SK-N-SH treated with all-trans-retinoic acid at 6 μM for 48 hours (cell line): ENCODE results near the gene CCDC34.

ENCODE experiments used
- ATAC-seq: fragments of 200-7000 bp; cut with Tn5 transposase; 3 replicates; pipeline ENCODE4 v1.9.1; 2020; ENCODE audit warnings: mild to moderate bottlenecking, moderate library complexity
- BACH2 ChIP-seq: fragments of 250-450 bp; sonication (Bioruptor Pico); IDR thresholded peaks from 2 replicates; pipeline ENCODE4 v1.9.0; 2021; ENCODE audit warnings: mild to moderate bottlenecking, borderline replicate concordance
- CSDC2 ChIP-seq: fragments of 250-450 bp; sonication (Bioruptor Pico); IDR thresholded peaks from 2 replicates; pipeline ENCODE4 v1.5.0; 2020; ENCODE audit warnings: mild to moderate bottlenecking, moderate library complexity
- ESRRG ChIP-seq: fragments of 250-450 bp; sonication (Bioruptor Pico); IDR thresholded peaks from 2 replicates; pipeline ENCODE4 v1.6.1; 2021; ENCODE audit warnings: mild to moderate bottlenecking
- GLIS3 ChIP-seq: fragments of 250-450 bp; sonication (Bioruptor Pico); IDR thresholded peaks from 2 replicates; pipeline ENCODE4 v1.5.0; 2020; ENCODE audit warnings: mild to moderate bottlenecking, moderate library complexity
- ISL1 ChIP-seq: fragments of 250-450 bp; sonication (Bioruptor Pico); IDR thresholded peaks from 2 replicates; pipeline ENCODE4 v2.1.2; 2022; ENCODE audit warnings: mild to moderate bottlenecking, moderate library complexity
- OSR1 ChIP-seq: fragments of 250-450 bp; sonication (Bioruptor Pico); IDR thresholded peaks from 2 replicates; pipeline ENCODE4 v1.8.0; 2022; ENCODE audit warnings: moderate library complexity, mild to moderate bottlenecking, inconsistent platforms
- PPARA ChIP-seq: fragments of 250-450 bp; sonication (Bioruptor Pico); IDR thresholded peaks from 2 replicates; pipeline ENCODE4 v1.5.0; 2020; ENCODE audit warnings: mild to moderate bottlenecking, borderline replicate concordance
- RARB ChIP-seq: fragments of 250-450 bp; sonication (Bioruptor Pico); IDR thresholded peaks from 2 replicates; pipeline ENCODE4 v1.8.0; 2021; ENCODE audit warnings: mild to moderate bottlenecking, moderate library complexity
- SNAI2 ChIP-seq: fragments of 250-450 bp; sonication (Bioruptor Pico); IDR thresholded peaks from 2 replicates; pipeline ENCODE4 v1.5.0; 2020; ENCODE audit warnings: mild to moderate bottlenecking, moderate library complexity
- TCF4 ChIP-seq: fragments of 250-450 bp; sonication (Bioruptor Pico); IDR thresholded peaks from 2 replicates; pipeline ENCODE4 v1.8.0; 2021; ENCODE audit warnings: mild to moderate bottlenecking, moderate library complexity, borderline replicate concordance
- TOX ChIP-seq: fragments of 250-450 bp; sonication (Bioruptor Pico); IDR thresholded peaks from 2 replicates; pipeline ENCODE4 v1.8.0; 2021; ENCODE audit warnings: mild to moderate bottlenecking, moderate library complexity, borderline replicate concordance
- TSHZ2 ChIP-seq: fragments of 250-450 bp; sonication (Bioruptor Pico); IDR thresholded peaks from 2 replicates; pipeline ENCODE4 v1.5.0; 2020; ENCODE audit warnings: mild to moderate bottlenecking, moderate library complexity
- ZC3H10 ChIP-seq: fragments of 250-450 bp; sonication (Bioruptor Pico); IDR thresholded peaks from 2 replicates; pipeline ENCODE4 v1.5.1; 2021; ENCODE audit warnings: mild to moderate bottlenecking, moderate library complexity
- ZFP3 ChIP-seq: fragments of 250-450 bp; sonication (Bioruptor Pico); IDR thresholded peaks from 2 replicates; pipeline ENCODE4 v1.5.0; 2020; ENCODE audit warnings: mild to moderate bottlenecking, moderate library complexity
- ZFP30 ChIP-seq: fragments of 450-650 bp; formaldehyde crosslinking; IDR thresholded peaks from 2 replicates; pipeline ENCODE4 v1.5.0; 2022; ENCODE audit warnings: mild to moderate bottlenecking, moderate library complexity
- ZNF565 ChIP-seq: fragments of 450-650 bp; formaldehyde crosslinking; conservative IDR thresholded peaks from 2 replicates; pipeline ENCODE4 v1.5.0; 2020; ENCODE audit warnings: low read depth, mild to moderate bottlenecking, moderate library complexity
- ZNF8 ChIP-seq: fragments of 450-650 bp; formaldehyde crosslinking; IDR thresholded peaks from 2 replicates; pipeline ENCODE4 v1.5.0; 2020; ENCODE audit warnings: mild to moderate bottlenecking, moderate library complexity
- TF ChIP-seq, protein P1 (sequence below): fragments of 250-450 bp; sonication (Bioruptor Pico); IDR thresholded peaks from 2 replicates; pipeline ENCODE4 v1.8.0; 2020; ENCODE audit warnings: mild to moderate bottlenecking, moderate library complexity, borderline replicate concordance
- TF ChIP-seq, protein P2 (sequence below): fragments of 250-450 bp; sonication (Bioruptor Pico); IDR thresholded peaks from 2 replicates; pipeline ENCODE4 v1.5.1; 2020; ENCODE audit warnings: low read depth, mild to moderate bottlenecking, moderate library complexity
- TF ChIP-seq, protein P3 (sequence below): fragments of 250-450 bp; sonication (Bioruptor Pico); IDR thresholded peaks from 2 replicates; pipeline ENCODE4 v1.8.0; 2021; ENCODE audit warnings: low read depth, mild to moderate bottlenecking, moderate library complexity, borderline replicate concordance
- TF ChIP-seq, protein P4 (sequence below): fragments of 250-450 bp; sonication (Bioruptor Pico); IDR thresholded peaks from 2 replicates; pipeline ENCODE4 v1.5.1; 2021; ENCODE audit warnings: mild to moderate bottlenecking, moderate library complexity

The CCDC34 gene

GRCh38 chr11:27307232-27307631 lies 55.8 kb downstream of the CCDC34 start:
- TF ChIP-seq ZFP30 (no peak), ZNF565 (CRISPR knock-in tag) (no peak), RARB (no peak), ISL1 (CRISPR knock-in tag) (no peak), ESRRG (CRISPR knock-in tag) (no peak), TSHZ2 (CRISPR knock-in tag) (no peak), ZC3H10 (CRISPR knock-in tag) (no peak), TOX (CRISPR knock-in tag) (no peak), ZFP3 (CRISPR knock-in tag) (no peak), CSDC2 (CRISPR knock-in tag) (no peak), PPARA (CRISPR knock-in tag) (no peak), BACH2 (CRISPR knock-in tag) (no peak), GLIS3 (CRISPR knock-in tag) (no peak), OSR1 (CRISPR knock-in tag) (no peak), SNAI2 (no peak), TCF4 (no peak)
- TF ChIP-seq, protein P1, sequence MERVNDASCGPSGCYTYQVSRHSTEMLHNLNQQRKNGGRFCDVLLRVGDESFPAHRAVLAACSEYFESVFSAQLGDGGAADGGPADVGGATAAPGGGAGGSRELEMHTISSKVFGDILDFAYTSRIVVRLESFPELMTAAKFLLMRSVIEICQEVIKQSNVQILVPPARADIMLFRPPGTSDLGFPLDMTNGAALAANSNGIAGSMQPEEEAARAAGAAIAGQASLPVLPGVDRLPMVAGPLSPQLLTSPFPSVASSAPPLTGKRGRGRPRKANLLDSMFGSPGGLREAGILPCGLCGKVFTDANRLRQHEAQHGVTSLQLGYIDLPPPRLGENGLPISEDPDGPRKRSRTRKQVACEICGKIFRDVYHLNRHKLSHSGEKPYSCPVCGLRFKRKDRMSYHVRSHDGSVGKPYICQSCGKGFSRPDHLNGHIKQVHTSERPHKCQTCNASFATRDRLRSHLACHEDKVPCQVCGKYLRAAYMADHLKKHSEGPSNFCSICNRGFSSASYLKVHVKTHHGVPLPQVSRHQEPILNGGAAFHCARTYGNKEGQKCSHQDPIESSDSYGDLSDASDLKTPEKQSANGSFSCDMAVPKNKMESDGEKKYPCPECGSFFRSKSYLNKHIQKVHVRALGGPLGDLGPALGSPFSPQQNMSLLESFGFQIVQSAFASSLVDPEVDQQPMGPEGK (CRISPR knock-in tag), result no peak
- TF ChIP-seq, protein P2, sequence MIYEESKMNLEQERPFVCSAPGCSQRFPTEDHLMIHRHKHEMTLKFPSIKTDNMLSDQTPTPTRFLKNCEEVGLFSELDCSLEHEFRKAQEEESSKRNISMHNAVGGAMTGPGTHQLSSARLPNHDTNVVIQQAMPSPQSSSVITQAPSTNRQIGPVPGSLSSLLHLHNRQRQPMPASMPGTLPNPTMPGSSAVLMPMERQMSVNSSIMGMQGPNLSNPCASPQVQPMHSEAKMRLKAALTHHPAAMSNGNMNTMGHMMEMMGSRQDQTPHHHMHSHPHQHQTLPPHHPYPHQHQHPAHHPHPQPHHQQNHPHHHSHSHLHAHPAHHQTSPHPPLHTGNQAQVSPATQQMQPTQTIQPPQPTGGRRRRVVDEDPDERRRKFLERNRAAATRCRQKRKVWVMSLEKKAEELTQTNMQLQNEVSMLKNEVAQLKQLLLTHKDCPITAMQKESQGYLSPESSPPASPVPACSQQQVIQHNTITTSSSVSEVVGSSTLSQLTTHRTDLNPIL (CRISPR knock-in tag), result no peak
- TF ChIP-seq, protein P3, sequence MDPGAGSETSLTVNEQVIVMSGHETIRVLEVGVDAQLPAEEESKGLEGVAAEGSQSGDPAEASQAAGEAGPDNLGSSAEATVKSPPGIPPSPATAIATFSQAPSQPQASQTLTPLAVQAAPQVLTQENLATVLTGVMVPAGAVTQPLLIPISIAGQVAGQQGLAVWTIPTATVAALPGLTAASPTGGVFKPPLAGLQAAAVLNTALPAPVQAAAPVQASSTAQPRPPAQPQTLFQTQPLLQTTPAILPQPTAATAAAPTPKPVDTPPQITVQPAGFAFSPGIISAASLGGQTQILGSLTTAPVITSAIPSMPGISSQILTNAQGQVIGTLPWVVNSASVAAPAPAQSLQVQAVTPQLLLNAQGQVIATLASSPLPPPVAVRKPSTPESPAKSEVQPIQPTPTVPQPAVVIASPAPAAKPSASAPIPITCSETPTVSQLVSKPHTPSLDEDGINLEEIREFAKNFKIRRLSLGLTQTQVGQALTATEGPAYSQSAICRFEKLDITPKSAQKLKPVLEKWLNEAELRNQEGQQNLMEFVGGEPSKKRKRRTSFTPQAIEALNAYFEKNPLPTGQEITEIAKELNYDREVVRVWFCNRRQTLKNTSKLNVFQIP, result no peak
- TF ChIP-seq, protein P4, sequence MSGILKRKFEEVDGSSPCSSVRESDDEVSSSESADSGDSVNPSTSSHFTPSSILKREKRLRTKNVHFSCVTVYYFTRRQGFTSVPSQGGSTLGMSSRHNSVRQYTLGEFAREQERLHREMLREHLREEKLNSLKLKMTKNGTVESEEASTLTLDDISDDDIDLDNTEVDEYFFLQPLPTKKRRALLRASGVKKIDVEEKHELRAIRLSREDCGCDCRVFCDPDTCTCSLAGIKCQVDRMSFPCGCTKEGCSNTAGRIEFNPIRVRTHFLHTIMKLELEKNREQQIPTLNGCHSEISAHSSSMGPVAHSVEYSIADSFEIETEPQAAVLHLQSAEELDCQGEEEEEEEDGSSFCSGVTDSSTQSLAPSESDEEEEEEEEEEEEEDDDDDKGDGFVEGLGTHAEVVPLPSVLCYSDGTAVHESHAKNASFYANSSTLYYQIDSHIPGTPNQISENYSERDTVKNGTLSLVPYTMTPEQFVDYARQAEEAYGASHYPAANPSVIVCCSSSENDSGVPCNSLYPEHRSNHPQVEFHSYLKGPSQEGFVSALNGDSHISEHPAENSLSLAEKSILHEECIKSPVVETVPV (CRISPR knock-in tag), result no peak
- no peak for ATAC-seq

DNA sequence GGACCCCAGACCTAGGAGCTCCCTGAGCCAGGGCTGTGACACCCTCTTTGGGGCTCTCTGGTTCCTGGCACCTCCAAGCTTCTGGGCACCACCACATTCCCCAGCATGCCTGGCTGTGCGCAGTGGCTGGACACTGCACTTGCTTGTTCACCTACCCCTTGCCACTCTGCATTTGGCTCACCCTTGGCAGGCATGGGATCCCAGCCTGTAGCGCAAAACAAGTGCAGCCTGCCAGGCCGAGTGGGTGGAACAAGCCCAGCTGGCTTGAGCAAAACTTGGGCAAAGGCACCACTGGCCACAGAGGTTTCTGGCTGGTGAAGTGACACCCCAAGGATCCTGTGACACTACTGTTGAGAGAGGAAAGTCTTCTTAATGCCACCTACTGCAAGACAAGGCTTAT lies 57.3 kb downstream of the CCDC34 start:
- TF ChIP-seq RARB (no peak), OSR1 (CRISPR knock-in tag) (no peak), ZFP30 (no peak), PPARA (CRISPR knock-in tag) (no peak), TSHZ2 (CRISPR knock-in tag) (no peak), ZNF8 (CRISPR knock-in tag) (no peak), TOX (CRISPR knock-in tag) (no peak), SNAI2 (no peak), GLIS3 (CRISPR knock-in tag) (no peak), ZNF565 (CRISPR knock-in tag) (no peak)
- TF ChIP-seq, protein P1 (CRISPR knock-in tag), result no peak
- TF ChIP-seq, protein P2 (CRISPR knock-in tag), result no peak
- ATAC-seq, result no peak
